Brain microvascular endothelial cell (primary cell): Measurements from ENCODE around the gene VSIG8.

Experiments used
- DNase-seq: peaks from one replicate; pipeline ENCODE4 v3.0.0-alpha.2; 2020
- H3K27ac ChIP-seq: fragments of 250-450 bp; sonication (Bioruptor Pico); 2 replicates; pipeline ENCODE4 v1.5.1; 2020; ENCODE audit warnings: mild to moderate bottlenecking, moderate library complexity
- H3K27me3 ChIP-seq: fragments of 250-450 bp; sonication (Bioruptor Pico); replicated peaks from 2 replicates; pipeline ENCODE4 v1.5.1; 2020; ENCODE audit warnings: mild to moderate bottlenecking
- H3K36me3 ChIP-seq: fragments of 250-450 bp; sonication (Bioruptor Pico); replicated peaks from 2 replicates; pipeline ENCODE4 v1.5.1; 2020; ENCODE audit warnings: mild to moderate bottlenecking
- H3K4me3 ChIP-seq: 2 replicates; pipeline ENCODE4 v1.5.1; 2011; ENCODE audit warnings: low read depth, mild to moderate bottlenecking, control low read depth, low read length, moderate library complexity
- CTCF ChIP-seq: IDR thresholded peaks from 2 replicates; pipeline ENCODE4 v1.5.1; 2011; ENCODE audit warnings: low read depth, mild to moderate bottlenecking, moderate library complexity, low read length, control low read depth, inconsistent platforms; ENCODE audit errors: missing control alignments
- in situ Hi-C: cut with HindIII; loops from 2 replicates; pipeline ENCODE4 v1.10.0; 2017; ENCODE audit warnings: low sequenced_read_pairs, low pct_ligation_motif_present

VSIG8 gene

GRCh38 chr1:159854116-159854692 is 8.3 kb downstream of the VSIG8 start:
- in situ Hi-C loops: no loop called here
- no peak for TF ChIP-seq CTCF
- Histone ChIP-seq H3K27me3 (no peaks in the 10 kb centered on the region), H3K4me3 (peak overlapping the region; percentile 62), H3K27ac (peak overlapping the region; percentile 80), H3K36me3 (no peaks in the 10 kb centered on the region)
- DNase-seq: peak; percentile 48

GRCh38 chr1:159853417-159854115 is 8.9 kb downstream of the VSIG8 start:
- no peaks in the 10 kb centered on the region for H3K36me3 ChIP-seq
- no peaks in the 10 kb centered on the region for H3K27me3 ChIP-seq
- H3K4me3 ChIP-seq: peak overlapping the region; percentile 62
- H3K27ac ChIP-seq: peak overlapping the region; percentile 80
- TF ChIP-seq CTCF: no peak
- peak; percentile 20 for DNase-seq
- in situ Hi-C loops: no loop called here

GRCh38 chr1:159851407-159851806 is 11.1 kb downstream of the VSIG8 start:
- H3K27ac ChIP-seq: no peak overlapping the region
- no peaks in the 10 kb centered on the region for H3K27me3 ChIP-seq
- peak; percentile 42 for TF ChIP-seq CTCF
- no peaks in the 10 kb centered on the region for H3K36me3 ChIP-seq
- DNase-seq: no peak
- H3K4me3 ChIP-seq: no peak overlapping the region
- in situ Hi-C loops: no loop called here

DNA sequence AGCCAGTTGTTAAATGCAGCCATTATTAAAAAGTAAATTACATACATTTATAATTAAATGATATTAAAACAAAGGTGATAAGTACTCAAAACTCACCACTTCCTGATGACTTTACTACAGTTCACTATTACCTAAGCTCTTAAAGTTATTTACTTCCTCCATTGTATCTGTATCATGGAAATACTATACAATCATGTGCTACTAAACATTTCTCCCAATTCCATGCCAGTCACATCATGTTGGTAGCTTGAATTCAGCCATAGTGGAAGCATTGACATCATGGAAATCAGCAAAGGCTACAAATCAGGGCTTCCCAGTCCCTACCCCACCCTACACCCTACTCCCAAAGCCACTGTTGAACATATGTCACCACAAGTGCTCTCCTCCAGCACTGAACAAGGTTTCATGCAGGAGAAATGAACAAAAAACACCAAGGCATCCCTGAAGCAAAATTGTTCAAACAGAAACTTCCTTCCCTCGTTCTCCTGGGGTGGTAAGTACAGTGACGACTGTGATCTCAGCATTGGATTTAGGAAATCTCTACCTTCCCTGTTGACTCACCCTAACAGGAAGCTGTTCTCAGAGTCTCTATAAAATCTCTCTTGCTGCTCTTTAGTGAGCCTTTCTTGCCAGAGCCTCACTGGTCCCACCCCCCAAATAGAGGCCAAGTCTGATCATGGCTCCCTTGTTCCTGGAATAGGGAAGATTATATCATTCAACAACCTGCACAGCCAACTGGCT is 12.7 kb downstream of the VSIG8 start:
- no peaks in the 10 kb centered on the region for H3K27me3 ChIP-seq
- H3K4me3 ChIP-seq: no peak overlapping the region
- peak overlapping the region; percentile 77 for H3K27ac ChIP-seq
- in situ Hi-C loops: no loop called here
- TF ChIP-seq CTCF: no peak
- DNase-seq: no peak
- H3K36me3 ChIP-seq: no peaks in the 10 kb centered on the region

DNA sequence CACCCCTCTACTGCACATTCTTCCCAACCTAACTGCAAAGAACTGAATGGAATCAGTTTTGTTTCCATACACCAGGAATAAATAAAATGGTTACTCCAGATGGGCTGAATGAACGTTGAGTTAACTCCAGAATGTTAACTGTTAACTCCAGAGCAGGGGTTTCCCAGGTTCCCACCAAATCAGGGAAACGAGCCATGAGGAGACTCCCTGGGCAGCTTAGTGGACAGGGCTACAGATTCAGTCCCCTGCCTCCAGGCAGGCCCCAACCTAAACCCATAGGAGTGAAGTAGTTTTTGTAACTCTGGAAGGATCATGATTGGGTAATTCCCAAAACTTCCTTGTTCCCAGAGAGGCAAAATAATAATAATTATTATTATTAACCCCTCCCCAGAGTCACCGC is 14.1 kb downstream of the VSIG8 start:
- Histone ChIP-seq H3K27ac (peak overlapping the region; percentile 77), H3K27me3 (no peaks in the 10 kb centered on the region), H3K4me3 (no peak overlapping the region), H3K36me3 (no peaks in the 10 kb centered on the region)
- no peak for DNase-seq
- in situ Hi-C loops: no loop called here
- no peak for TF ChIP-seq CTCF
